Esophagus squamous epithelium (tissue), 4 donors: ENCODE measurements around the gene MYO3B.

Source experiments
- POLR2A ChIP-seq, 4 donors: fragments of 450-650 bp; IDR thresholded peaks; one replicate each; pipeline ENCODE4 v1.6.1; 2017; ENCODE audit warnings: antibody characterized with exemption in 4 of 4, mild to moderate bottlenecking in 4 of 4, moderate library complexity in 3 of 4
- TF ChIP-seq, protein P1 (sequence below), 6 experiments: fragments of 450-650 bp in 4 of 6; fragments of 200-600 bp in 2 of 6; sonication (generic) in 2 of 6; IDR thresholded peaks; one replicate each; pipeline ENCODE4 v1.5.1; 2016 to 2019; ENCODE audit warnings: antibody characterized with exemption in 6 of 6, mild to moderate bottlenecking in 4 of 6, moderate library complexity in 4 of 6

- TF ChIP-seq, protein P1, sequence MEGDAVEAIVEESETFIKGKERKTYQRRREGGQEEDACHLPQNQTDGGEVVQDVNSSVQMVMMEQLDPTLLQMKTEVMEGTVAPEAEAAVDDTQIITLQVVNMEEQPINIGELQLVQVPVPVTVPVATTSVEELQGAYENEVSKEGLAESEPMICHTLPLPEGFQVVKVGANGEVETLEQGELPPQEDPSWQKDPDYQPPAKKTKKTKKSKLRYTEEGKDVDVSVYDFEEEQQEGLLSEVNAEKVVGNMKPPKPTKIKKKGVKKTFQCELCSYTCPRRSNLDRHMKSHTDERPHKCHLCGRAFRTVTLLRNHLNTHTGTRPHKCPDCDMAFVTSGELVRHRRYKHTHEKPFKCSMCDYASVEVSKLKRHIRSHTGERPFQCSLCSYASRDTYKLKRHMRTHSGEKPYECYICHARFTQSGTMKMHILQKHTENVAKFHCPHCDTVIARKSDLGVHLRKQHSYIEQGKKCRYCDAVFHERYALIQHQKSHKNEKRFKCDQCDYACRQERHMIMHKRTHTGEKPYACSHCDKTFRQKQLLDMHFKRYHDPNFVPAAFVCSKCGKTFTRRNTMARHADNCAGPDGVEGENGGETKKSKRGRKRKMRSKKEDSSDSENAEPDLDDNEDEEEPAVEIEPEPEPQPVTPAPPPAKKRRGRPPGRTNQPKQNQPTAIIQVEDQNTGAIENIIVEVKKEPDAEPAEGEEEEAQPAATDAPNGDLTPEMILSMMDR (IDR thresholded peaks at IDR 0.05): no peak
- no peak for TF ChIP-seq POLR2A (IDR thresholded peaks at IDR 0.05)
Measured at GRCh38 chr2:170267071-170267470, 89.1 kb downstream of the MYO3B start.
